ENCODE measurements around the gene CHDH.

Gene CHDH

DNA sequence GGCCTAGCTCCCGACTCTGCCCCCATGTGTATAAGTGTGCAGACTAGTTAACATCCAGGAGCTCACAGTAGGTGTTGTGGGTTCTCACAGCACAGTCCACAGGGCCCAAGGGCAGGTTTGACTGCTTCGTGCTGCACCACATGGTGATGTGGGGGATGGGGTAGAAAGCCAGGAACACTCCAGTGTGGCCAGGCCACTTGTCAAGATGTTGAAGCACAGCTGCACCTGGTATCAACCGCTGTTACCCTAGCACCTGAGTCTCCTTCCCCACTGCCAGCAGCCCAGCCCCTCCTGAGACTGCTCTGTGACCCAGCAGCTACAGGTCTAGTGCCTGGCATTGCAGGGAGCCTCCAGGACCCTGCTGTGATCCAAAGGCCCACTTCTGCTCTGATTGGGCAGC lies 53.4 kb downstream of the CHDH start:
- Histone ChIP-seq H3K36me3 (ENCODE audit: control insufficient read depth in 1 of 2, insufficient read depth in 2 of 2, low read length in 2 of 2) (peaks cover 0 to under 1% of the 10 kb centered on the region in 2 donors), H3K4me3 (ENCODE audit: low read depth in 1 of 2, low read length in 2 of 2) (no peak overlapping the region), H3K9ac (ENCODE audit: low read depth in 1 of 2, low read length in 2 of 2) (no peak overlapping the region), H3K27me3 (ENCODE audit: control insufficient read depth in 1 of 2, insufficient read depth in 2 of 2, low read length in 2 of 2) (no peaks in the 10 kb centered on the region), H3K27ac (ENCODE audit: low read depth, low read length) (no peak overlapping the region), H3K9me3 (ENCODE audit: control insufficient read depth in 1 of 2, low read length in 2 of 2) (no peaks in the 10 kb centered on the region), H3K4me1 (ENCODE audit: control insufficient read depth in 1 of 2, insufficient read depth in 2 of 2, low read length in 2 of 2) (no peaks in the 10 kb centered on the region)

DNA sequence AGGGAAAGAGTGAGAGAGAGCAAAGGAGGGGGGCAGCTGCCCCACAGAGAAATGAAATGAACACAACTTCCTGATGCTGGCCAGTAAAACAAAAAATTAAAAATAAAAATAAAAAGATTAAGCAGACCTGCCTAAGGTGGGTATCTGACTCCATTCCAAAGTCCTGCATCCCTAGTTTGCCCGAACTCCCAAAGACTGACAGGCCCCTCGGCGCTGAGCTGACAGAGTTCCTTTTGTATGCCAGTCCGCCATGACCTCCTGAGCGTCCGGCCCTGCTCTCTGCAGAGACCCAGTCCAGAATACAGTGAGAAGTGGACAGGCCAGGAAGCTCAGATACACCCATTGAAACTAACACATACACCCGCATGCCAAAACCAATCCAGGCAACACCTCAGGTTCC lies 54.9 kb downstream of the CHDH start:
- Histone ChIP-seq H3K9me3 (ENCODE audit: control insufficient read depth in 1 of 2, low read length in 2 of 2) (no peaks in the 10 kb centered on the region), H3K27ac (ENCODE audit: low read depth, low read length) (no peak overlapping the region), H3K9ac (ENCODE audit: low read depth in 1 of 2, low read length in 2 of 2) (no peak overlapping the region), H3K27me3 (ENCODE audit: control insufficient read depth in 1 of 2, insufficient read depth in 2 of 2, low read length in 2 of 2) (no peaks in the 10 kb centered on the region), H3K4me1 (ENCODE audit: control insufficient read depth in 1 of 2, insufficient read depth in 2 of 2, low read length in 2 of 2) (no peaks in the 10 kb centered on the region), H3K36me3 (ENCODE audit: control insufficient read depth in 1 of 2, insufficient read depth in 2 of 2, low read length in 2 of 2) (no peaks in the 10 kb centered on the region), H3K4me3 (ENCODE audit: low read depth in 1 of 2, low read length in 2 of 2) (no peak overlapping the region)

DNA sequence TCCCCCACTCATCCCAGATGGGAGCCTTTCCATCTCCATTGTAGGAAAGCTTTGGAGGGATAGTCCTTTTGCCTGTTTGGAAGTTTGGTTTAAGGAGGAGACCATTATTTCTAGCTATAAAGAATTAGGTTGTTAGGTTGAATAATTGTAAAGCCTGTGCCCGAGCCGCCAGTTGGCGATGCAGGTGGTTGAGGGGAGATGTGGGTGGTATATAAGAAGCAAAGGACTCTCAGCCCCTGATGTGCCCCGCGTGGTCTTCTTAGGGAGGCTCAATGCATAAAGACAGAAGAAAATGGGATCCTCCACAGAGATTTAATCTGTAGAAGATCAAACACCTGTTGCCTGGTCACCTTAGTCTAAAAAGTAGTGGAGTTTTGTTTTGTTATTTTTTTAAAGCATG lies 55.7 kb downstream of the CHDH start:
- H3K9ac ChIP-seq (ENCODE audit: low read depth in 1 of 2, low read length in 2 of 2): no peak overlapping the region
- H3K4me3 ChIP-seq (ENCODE audit: low read depth in 1 of 2, low read length in 2 of 2): no peak overlapping the region
- H3K27ac ChIP-seq (ENCODE audit: low read depth, low read length): no peak overlapping the region
- no peaks in the 10 kb centered on the region for H3K4me1 ChIP-seq (ENCODE audit: control insufficient read depth in 1 of 2, insufficient read depth in 2 of 2, low read length in 2 of 2)
- no peaks in the 10 kb centered on the region for H3K36me3 ChIP-seq (ENCODE audit: control insufficient read depth in 1 of 2, insufficient read depth in 2 of 2, low read length in 2 of 2)
- no peaks in the 10 kb centered on the region for H3K27me3 ChIP-seq (ENCODE audit: control insufficient read depth in 1 of 2, insufficient read depth in 2 of 2, low read length in 2 of 2)
- no peaks in the 10 kb centered on the region for H3K9me3 ChIP-seq (ENCODE audit: control insufficient read depth in 1 of 2, low read length in 2 of 2)

DNA sequence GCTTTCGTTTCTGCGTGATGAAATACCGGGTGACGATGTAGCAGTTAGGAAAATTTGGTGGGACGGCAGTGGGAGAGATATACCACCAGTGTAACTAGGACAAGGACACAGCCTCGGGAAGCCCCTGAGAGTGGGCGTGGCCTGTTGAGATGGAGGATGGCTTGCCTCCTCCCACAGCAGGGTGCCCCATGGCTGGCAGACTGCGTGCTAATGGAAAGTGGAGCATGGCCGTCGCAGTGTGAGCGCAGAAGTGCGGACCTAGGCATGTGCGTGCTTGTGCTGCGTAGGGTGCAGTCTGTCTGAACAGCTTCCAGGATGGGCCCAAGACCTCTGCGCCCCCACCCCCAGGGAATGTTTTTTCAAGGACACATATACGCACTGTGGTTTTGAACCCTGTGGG lies 56.8 kb downstream of the CHDH start:
- no peak overlapping the region for H3K4me3 ChIP-seq (ENCODE audit: low read depth in 1 of 2, low read length in 2 of 2)
- H3K27ac ChIP-seq (ENCODE audit: low read depth, low read length): no peak overlapping the region
- H3K9ac ChIP-seq (ENCODE audit: low read depth in 1 of 2, low read length in 2 of 2): no peak overlapping the region
- H3K27me3 ChIP-seq (ENCODE audit: control insufficient read depth in 1 of 2, insufficient read depth in 2 of 2, low read length in 2 of 2): no peaks in the 10 kb centered on the region
- H3K4me1 ChIP-seq (ENCODE audit: control insufficient read depth in 1 of 2, insufficient read depth in 2 of 2, low read length in 2 of 2): no peaks in the 10 kb centered on the region
- H3K9me3 ChIP-seq (ENCODE audit: control insufficient read depth in 1 of 2, low read length in 2 of 2): no peaks in the 10 kb centered on the region
- H3K36me3 ChIP-seq (ENCODE audit: control insufficient read depth in 1 of 2, insufficient read depth in 2 of 2, low read length in 2 of 2): no peaks in the 10 kb centered on the region

DNA sequence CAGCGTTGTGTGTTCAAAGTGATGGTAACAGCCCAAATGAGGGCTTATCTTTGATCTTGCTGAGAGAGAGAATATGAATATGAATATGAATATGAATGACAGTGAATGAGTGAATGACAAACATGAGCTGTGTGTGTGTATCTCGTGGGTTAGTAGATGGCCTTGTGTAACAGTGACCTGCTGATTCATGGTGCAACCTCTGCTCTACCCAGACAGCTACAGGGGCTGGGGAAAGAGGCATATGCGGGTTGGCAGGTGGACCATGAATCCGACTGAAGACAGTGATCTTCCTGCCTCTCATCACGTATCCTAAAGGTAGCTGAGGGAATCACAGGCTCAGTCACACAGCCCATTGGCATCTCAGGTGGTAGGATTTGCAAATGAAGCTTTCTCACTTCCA lies 58.2 kb downstream of the CHDH start:
- Histone ChIP-seq H3K36me3 (ENCODE audit: control insufficient read depth in 1 of 2, insufficient read depth in 2 of 2, low read length in 2 of 2) (no peaks in the 10 kb centered on the region), H3K9ac (ENCODE audit: low read depth in 1 of 2, low read length in 2 of 2) (no peak overlapping the region), H3K4me3 (ENCODE audit: low read depth in 1 of 2, low read length in 2 of 2) (no peak overlapping the region), H3K27ac (ENCODE audit: low read depth, low read length) (no peak overlapping the region), H3K27me3 (ENCODE audit: control insufficient read depth in 1 of 2, insufficient read depth in 2 of 2, low read length in 2 of 2) (no peaks in the 10 kb centered on the region), H3K9me3 (ENCODE audit: control insufficient read depth in 1 of 2, low read length in 2 of 2) (no peaks in the 10 kb centered on the region), H3K4me1 (ENCODE audit: control insufficient read depth in 1 of 2, insufficient read depth in 2 of 2, low read length in 2 of 2) (no peaks in the 10 kb centered on the region)

DNA sequence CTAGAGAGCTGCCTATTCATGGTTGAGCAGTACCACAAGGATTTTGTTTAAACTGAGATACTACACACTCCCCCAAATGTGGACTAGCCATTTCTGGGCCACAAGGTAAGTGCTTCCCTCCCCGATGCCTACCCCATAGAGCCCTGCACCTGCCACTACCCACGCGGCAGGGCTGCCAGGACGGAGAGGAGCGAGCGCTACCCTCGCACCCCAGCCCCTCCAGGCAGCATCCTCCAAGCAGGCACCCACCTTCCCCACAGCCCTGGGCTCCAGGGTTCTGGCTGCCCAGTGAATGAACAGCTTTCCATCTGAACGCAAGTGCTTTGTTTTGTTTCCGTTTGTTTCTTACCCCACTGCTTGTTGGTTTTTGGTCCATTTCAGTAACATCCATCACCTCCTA lies 59.2 kb downstream of the CHDH start:
- no peaks in the 10 kb centered on the region for H3K9me3 ChIP-seq (ENCODE audit: control insufficient read depth in 1 of 2, low read length in 2 of 2)
- no peak overlapping the region for H3K9ac ChIP-seq (ENCODE audit: low read depth in 1 of 2, low read length in 2 of 2)
- H3K36me3 ChIP-seq (ENCODE audit: control insufficient read depth in 1 of 2, insufficient read depth in 2 of 2, low read length in 2 of 2): no peaks in the 10 kb centered on the region
- H3K27ac ChIP-seq (ENCODE audit: low read depth, low read length): no peak overlapping the region
- no peak overlapping the region for H3K4me3 ChIP-seq (ENCODE audit: low read depth in 1 of 2, low read length in 2 of 2)
- H3K27me3 ChIP-seq (ENCODE audit: control insufficient read depth in 1 of 2, insufficient read depth in 2 of 2, low read length in 2 of 2): no peaks in the 10 kb centered on the region
- no peaks in the 10 kb centered on the region for H3K4me1 ChIP-seq (ENCODE audit: control insufficient read depth in 1 of 2, insufficient read depth in 2 of 2, low read length in 2 of 2)

DNA sequence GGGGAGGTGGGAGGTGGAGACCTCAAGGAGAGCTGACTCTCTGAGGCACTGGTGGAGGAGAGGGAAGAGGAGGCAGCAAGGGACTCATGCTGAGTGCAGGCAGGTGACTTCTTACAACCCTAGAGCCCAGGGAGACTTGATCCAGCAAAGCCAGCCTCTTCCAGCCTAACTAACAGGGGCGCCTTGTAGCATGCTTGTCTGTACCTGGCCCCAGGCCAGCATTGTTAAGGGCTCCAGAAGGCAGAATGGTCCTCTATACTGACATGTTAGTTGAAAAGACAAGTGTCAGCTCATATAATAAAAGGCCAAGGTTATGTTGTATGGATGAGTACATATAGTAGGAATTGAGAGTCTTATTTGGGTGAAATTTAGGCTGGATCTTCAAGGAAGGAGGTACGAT lies 65.4 kb downstream of the CHDH start:
- H3K36me3 ChIP-seq (ENCODE audit: control insufficient read depth in 1 of 2, insufficient read depth in 2 of 2, low read length in 2 of 2): peaks cover 0 to 5% of the 10 kb centered on the region in 2 donors
- no peaks in the 10 kb centered on the region for H3K4me1 ChIP-seq (ENCODE audit: control insufficient read depth in 1 of 2, insufficient read depth in 2 of 2, low read length in 2 of 2)
- H3K9ac ChIP-seq (ENCODE audit: low read depth in 1 of 2, low read length in 2 of 2): no peak overlapping the region
- H3K4me3 ChIP-seq (ENCODE audit: low read depth in 1 of 2, low read length in 2 of 2): no peak overlapping the region
- H3K27ac ChIP-seq (ENCODE audit: low read depth, low read length): no peak overlapping the region
- H3K9me3 ChIP-seq (ENCODE audit: control insufficient read depth in 1 of 2, low read length in 2 of 2): no peaks in the 10 kb centered on the region
- H3K27me3 ChIP-seq (ENCODE audit: control insufficient read depth in 1 of 2, insufficient read depth in 2 of 2, low read length in 2 of 2): no peaks in the 10 kb centered on the region

DNA sequence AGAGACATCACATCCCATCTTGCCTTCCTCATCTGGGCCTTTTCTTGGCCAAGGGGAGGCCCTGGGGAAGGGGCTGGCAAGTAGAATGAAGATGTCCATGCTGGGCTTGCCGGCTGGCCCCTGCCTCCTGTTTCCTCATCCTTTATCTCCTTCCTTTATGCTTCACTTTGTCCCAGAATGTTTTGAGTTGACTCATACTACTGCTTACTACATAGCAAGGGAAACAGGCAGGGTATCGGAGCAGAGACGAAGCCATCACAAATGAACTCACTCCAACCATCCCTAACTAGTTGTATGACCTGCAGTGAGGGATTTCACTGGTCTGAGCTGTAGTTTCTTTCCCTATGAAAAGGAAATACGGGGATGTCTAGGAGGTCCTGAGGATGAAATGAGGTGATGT lies 66.0 kb downstream of the CHDH start:
- H3K27me3 ChIP-seq (ENCODE audit: control insufficient read depth in 1 of 2, insufficient read depth in 2 of 2, low read length in 2 of 2): no peaks in the 10 kb centered on the region
- no peaks in the 10 kb centered on the region for H3K4me1 ChIP-seq (ENCODE audit: control insufficient read depth in 1 of 2, insufficient read depth in 2 of 2, low read length in 2 of 2)
- H3K36me3 ChIP-seq (ENCODE audit: control insufficient read depth in 1 of 2, insufficient read depth in 2 of 2, low read length in 2 of 2): peaks cover 0 to 5% of the 10 kb centered on the region in 2 donors
- H3K9ac ChIP-seq (ENCODE audit: low read depth in 1 of 2, low read length in 2 of 2): no peak overlapping the region
- H3K9me3 ChIP-seq (ENCODE audit: control insufficient read depth in 1 of 2, low read length in 2 of 2): no peaks in the 10 kb centered on the region
- H3K4me3 ChIP-seq (ENCODE audit: low read depth in 1 of 2, low read length in 2 of 2): no peak overlapping the region
- H3K27ac ChIP-seq (ENCODE audit: low read depth, low read length): no peak overlapping the region

DNA sequence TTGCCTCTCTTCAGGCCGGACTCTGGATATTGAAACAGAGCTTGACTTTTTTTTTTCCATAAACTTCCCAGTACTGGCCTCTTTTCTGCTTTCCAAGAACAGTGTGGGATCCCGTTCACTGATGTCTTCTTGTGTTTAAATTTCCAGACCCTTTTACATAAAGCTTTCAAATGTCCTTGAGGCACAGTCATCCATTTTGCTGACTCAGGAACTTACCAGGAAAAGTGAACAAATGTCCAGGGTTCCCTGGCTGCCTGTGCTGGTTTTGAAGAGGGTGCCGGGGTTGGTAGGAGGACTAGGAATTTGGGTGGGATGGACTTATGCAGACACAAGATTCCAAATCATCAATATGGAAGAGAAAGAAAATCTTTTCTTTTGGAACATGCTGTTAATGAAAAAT lies 68.1 kb downstream of the CHDH start:
- no peaks in the 10 kb centered on the region for H3K27me3 ChIP-seq (ENCODE audit: control insufficient read depth in 1 of 2, insufficient read depth in 2 of 2, low read length in 2 of 2)
- H3K4me1 ChIP-seq (ENCODE audit: control insufficient read depth in 1 of 2, insufficient read depth in 2 of 2, low read length in 2 of 2): no peaks in the 10 kb centered on the region
- peaks cover 0 to 5% of the 10 kb centered on the region in 2 donors for H3K36me3 ChIP-seq (ENCODE audit: control insufficient read depth in 1 of 2, insufficient read depth in 2 of 2, low read length in 2 of 2)
- no peaks in the 10 kb centered on the region for H3K9me3 ChIP-seq (ENCODE audit: control insufficient read depth in 1 of 2, low read length in 2 of 2)
- H3K27ac ChIP-seq (ENCODE audit: low read depth, low read length): no peak overlapping the region
- H3K9ac ChIP-seq (ENCODE audit: low read depth in 1 of 2, low read length in 2 of 2): no peak overlapping the region
- no peak overlapping the region for H3K4me3 ChIP-seq (ENCODE audit: low read depth in 1 of 2, low read length in 2 of 2)

DNA sequence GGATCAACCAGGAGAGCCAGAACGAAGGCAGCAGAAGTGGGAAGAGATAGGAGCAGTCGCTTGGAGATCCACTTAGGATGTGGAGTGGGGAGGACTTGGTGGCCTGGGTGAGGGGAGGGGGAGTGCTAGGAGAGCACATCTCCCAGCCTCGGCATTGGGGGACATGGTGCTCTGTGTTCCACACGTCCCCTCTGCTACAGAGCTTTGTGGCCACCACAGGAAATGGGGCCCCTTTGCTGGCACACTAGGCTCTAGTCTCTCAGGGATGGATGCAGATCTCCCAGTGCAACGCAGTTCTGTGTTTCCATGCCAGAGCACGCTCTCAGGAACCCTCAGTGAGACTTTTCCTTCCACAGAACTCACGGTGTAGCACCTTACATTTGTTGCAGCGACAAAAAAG lies 68.8 kb downstream of the CHDH start:
- no peak overlapping the region for H3K4me3 ChIP-seq (ENCODE audit: low read depth in 1 of 2, low read length in 2 of 2)
- no peak overlapping the region for H3K27ac ChIP-seq (ENCODE audit: low read depth, low read length)
- peaks cover 0 to 5% of the 10 kb centered on the region in 2 donors for H3K36me3 ChIP-seq (ENCODE audit: control insufficient read depth in 1 of 2, insufficient read depth in 2 of 2, low read length in 2 of 2)
- no peaks in the 10 kb centered on the region for H3K27me3 ChIP-seq (ENCODE audit: control insufficient read depth in 1 of 2, insufficient read depth in 2 of 2, low read length in 2 of 2)
- no peaks in the 10 kb centered on the region for H3K9me3 ChIP-seq (ENCODE audit: control insufficient read depth in 1 of 2, low read length in 2 of 2)
- H3K4me1 ChIP-seq (ENCODE audit: control insufficient read depth in 1 of 2, insufficient read depth in 2 of 2, low read length in 2 of 2): no peaks in the 10 kb centered on the region
- H3K9ac ChIP-seq (ENCODE audit: low read depth in 1 of 2, low read length in 2 of 2): no peak overlapping the region

DNA sequence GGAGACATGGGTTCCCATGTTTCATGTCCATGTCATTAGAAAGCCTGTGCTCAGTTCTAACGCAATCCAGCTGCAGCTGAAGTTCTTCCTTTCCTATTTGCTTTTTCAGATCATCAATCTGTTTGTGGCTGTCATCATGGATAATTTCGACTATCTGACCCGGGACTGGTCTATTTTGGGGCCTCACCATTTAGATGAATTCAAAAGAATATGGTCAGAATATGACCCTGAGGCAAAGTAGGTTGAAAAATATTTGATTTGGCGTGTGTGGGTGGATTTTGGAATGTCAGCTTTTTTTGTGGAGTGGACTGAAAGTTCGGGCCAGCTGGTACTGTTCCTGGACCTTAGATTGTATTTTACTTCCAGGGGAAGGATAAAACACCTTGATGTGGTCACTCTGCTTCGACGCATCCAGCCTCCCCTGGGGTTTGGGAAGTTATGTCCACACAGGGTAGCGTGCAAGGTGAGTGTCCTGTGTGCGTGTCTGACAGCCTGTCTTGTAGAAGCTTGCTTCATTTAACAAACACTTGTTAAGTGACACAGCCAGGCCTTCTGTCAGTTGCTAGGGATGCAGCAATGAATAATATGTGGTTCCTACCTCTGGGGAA lies 69.6 kb downstream of the CHDH start:
- H3K4me3 ChIP-seq (ENCODE audit: low read depth in 1 of 2, low read length in 2 of 2): no peak overlapping the region
- H3K4me1 ChIP-seq (ENCODE audit: control insufficient read depth in 1 of 2, insufficient read depth in 2 of 2, low read length in 2 of 2): no peaks in the 10 kb centered on the region
- H3K27ac ChIP-seq (ENCODE audit: low read depth, low read length): no peak overlapping the region
- H3K36me3 ChIP-seq (ENCODE audit: control insufficient read depth in 1 of 2, insufficient read depth in 2 of 2, low read length in 2 of 2): peaks cover 0 to 5% of the 10 kb centered on the region in 2 donors
- no peaks in the 10 kb centered on the region for H3K27me3 ChIP-seq (ENCODE audit: control insufficient read depth in 1 of 2, insufficient read depth in 2 of 2, low read length in 2 of 2)
- H3K9me3 ChIP-seq (ENCODE audit: control insufficient read depth in 1 of 2, low read length in 2 of 2): no peaks in the 10 kb centered on the region
- no peak overlapping the region for H3K9ac ChIP-seq (ENCODE audit: low read depth in 1 of 2, low read length in 2 of 2)
